Endometrial microvascular endothelial cells (primary cell): Measurements from ENCODE around the gene SMG1. TPM values are rescaled to one million over a fixed set of nuclear protein-coding genes. Genes with fewer than 3 reads are reported as not detected.
"Not testable (repeated sequence)": the region's sequence is repeated elsewhere in the genome, so short reads cannot be mapped to it uniquely, and the experiment has no call there.

Source experiments
- in situ Hi-C: cut with HindIII; loops from 2 replicates; pipeline ENCODE4 v1.10.0; 2017; ENCODE audit warnings: low sequenced_read_pairs, low pct_unique_long_range_greater_than_20kb; ENCODE audit errors: inconsistent ontology term
- total RNA-seq: library from RNA; depleted of rRNA; stranded (reverse); fragments of >200 nt; gene quantifications from one replicate; pipeline ENCODE4 v1.2.3, GENCODE V29; 2015; ENCODE audit errors: inconsistent ontology term

The SMG1 gene
- total RNA-seq = 30.9 TPM

DNA sequence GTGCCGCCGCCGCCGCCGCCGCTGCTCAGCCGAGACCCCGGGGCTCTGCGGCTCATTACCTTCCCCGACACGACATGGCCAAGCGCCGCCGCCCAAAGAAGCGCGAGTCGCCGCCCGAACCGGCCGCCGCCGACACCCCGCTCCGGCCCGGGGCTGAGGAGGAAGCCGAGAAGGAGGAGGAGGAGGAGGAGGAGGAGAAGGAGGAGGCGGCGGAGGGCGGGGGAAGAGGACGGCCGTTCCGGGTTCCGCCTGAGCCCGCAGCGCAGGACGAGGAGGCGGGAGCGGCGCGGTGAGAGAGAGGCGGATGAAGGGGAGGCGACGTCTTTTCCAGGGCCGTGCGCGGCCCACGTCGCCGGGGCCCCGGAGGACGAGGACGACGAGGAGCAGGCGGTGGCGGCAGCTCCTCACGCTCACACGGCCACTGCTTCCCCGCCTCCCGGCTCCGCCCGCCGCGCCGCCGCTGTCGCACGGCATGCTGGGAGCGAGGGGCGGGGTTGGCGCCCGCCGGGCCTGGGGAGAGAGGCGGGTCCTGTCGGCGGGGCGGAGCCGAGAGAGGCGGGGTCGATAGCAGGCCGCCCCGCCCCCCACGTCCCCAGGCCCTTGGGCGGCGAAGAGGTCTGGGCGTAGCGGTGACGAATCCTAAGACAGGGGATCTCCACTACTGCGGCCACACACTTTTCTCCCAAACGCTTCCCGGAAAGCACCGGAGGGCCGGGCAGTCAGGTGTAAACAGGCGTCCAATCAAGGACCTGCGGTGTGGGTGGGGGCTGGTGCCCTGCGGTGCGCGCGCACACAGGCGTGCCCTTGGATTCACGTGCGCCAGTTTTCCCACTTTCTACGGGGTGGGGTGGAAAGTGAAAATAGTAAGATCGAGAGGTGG lies at the start of gene SMG1:
Gene SMG1 (minus strand): TSS at position 423 of the 880 bp plus-strand sequence. CDS start 367 bp downstream, at position 56.
- in situ Hi-C loops = not testable (repeated sequence)

DNA sequence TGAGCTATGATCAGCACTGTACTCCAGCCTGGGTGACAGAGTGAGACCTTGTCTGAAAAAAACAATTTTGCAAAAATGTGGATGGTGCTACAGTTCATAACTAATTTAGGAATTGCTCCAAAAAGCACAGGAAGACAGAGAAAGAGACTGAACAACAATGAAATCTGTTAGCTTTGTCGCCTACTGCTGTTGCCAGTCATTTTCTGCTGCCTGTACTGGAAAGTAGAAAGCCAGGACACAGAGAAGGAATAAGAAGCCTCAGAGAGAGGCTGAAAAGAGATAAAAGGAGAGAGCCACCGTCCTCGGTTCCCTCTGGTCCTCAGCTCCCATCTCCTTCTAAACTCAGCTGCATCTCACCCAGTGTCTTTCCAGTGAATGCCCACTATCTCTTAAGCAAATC lies 48.9 kb upstream of the SMG1 start:
- in situ Hi-C loops = no loop called here

DNA sequence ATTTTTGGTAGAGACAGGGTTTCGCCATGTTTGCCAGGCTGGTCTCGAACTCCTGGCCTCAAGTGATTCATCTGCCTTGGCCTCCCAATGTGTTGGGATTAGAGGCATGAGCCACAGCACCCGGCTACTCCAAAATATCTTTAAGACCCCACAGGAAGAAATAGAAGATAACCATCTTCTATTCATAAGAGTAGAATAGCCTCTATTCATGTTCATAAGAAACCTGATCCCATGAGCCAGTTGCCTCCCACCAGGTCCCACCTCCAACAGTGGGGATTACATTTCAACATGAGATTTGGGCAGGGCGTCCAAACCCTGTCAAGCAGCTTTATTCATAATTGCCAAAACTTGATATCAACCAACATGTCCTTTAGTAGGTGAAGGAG lies 43.6 kb upstream of the SMG1 start:
- in situ Hi-C loops = no loop called here

DNA sequence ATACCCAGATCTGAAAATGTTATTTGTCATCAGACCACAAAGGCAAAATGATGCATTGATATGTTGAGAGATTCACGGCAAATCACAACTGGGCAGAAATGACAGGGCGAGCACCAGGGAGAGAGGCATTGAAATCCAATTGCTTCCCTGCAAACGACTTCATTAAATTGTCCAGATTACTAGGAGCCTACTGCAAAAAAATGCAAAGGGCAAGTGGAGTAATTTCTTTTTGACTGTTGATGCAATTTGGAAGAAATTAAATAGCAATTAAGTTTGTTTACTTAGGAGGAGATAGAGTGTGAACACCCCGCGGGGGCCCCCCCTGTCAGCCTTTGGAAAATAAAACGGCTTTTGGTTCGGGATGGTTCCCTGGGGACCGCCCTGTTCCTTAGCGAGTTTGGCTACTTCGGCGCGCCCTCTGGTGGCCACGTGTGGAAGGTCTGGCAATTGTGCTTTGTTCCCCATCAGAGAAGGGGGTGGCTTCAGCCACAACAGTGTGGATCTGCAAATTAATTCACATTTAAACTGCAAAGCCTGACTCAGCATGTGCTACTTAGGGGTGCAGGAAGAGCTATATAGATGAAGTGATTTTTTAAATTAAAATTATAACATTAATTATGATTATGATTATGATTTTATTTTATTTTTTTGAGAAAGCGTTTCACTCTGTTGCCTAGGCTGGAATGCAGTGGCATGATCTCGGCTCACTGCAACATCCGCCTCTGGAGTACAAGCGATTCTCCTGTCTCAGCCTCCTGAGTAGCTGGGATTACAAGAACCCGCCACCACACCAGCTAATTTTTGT lies 43.0 kb upstream of the SMG1 start:
- in situ Hi-C loops = no loop called here

DNA sequence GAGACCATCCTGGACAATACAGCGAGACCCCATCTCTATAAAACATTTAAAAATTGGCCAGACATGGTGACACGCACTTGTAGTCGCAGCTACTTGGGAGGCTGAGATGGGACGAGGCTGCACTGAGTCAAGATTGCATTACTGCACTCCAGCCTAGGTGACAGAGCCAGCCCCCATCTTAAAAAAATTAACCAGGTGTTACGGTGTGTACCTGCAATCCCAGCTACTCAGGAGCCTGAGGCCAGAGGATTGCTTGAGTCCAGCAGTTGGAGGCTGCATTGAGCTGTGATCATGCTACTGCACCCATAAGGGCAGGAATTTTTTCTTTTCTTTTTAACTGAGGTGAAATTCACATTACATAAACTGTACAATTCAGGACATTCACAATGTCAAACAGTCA lies 40.6 kb upstream of the SMG1 start:
- in situ Hi-C loops = no loop called here

DNA sequence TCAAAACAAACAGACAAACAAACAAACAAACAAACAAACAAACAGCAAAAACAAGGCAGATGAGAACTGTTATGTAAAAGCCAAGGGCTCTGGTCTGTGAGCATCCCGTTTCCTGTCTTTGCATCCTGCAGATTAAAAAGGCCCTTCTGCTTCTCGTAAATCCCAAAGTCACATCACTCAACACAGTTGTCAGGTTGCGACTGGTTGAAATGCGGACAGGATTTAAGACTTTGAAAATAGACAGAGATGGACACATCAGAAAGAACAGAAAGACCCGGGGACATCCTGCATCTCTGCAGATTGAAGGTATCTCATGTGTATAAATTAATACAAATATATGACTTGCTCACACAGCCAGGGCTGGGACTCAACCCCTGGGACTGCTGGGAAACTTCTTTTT lies 39.3 kb upstream of the SMG1 start:
- in situ Hi-C loops = no loop called here

DNA sequence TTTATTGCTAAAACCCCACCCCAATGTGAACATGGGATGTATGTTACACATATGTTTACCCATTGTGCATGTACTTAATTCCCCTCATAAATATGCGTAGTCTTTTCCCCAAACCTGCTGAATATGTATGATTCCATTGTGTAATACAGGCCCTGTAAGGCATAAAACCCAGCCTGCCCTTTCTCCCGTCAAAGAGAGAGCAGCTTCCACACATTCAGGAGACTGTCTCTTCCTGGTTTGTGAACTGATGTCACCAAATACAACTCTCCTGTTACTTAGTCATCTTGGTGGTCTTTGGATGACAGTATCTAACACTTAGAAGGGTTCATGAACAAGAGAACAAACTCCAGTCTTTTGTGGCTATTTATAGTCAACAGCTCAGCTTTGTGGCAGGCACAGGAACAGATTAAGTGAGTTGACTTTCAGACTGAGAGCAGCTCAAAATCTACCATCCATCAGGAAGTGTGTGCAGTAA lies 32.9 kb upstream of the SMG1 start:
- in situ Hi-C loops = no loop called here

DNA sequence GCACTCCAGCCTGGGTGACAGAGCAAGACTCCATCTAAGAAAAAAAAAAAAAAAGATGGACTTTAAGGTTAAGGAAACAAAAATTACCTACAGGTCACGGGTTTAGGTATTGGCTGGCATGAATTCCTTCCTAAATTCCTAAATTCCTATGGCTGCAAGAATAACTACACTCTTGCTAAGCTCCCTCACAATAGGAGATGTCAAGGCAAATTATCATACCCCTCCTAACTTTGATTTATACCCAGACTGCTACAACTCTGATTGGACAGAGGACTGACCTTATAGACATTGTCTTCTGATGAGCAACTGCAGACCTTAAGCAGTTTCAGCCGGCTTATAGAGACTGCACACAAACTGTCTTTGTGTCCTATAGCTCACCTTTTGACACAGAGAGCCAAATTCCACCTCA lies 32.4 kb upstream of the SMG1 start:
- in situ Hi-C loops = no loop called here

DNA sequence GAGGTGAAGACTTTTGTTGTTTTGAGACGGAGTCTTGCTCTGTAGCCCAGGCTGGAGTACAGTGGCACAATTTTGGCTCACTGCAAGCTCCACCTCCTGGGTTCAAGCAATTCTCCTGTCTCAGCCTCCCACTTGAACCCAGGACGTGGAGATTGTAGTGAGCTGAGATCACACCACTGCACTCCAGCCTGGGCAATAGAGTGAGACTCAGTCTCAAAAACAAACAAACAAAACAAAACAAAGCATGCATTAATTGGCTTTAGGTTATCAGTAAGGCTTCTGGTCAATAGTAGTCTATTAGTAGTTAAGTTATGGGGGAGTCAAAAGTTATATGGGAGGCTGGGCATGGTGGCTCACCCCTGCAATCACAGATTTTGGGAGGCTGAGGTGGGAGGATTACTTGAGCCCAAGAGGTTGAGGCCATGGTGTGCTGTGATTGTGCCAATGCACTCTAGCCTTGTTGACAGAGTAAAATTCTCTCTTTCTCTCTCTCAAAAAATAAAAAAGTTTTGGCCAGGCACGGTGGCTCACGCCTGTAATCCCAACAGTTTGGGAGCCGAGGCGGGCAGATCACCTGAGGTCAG lies 30.5 kb upstream of the SMG1 start:
- in situ Hi-C loops = not testable (repeated sequence)

DNA sequence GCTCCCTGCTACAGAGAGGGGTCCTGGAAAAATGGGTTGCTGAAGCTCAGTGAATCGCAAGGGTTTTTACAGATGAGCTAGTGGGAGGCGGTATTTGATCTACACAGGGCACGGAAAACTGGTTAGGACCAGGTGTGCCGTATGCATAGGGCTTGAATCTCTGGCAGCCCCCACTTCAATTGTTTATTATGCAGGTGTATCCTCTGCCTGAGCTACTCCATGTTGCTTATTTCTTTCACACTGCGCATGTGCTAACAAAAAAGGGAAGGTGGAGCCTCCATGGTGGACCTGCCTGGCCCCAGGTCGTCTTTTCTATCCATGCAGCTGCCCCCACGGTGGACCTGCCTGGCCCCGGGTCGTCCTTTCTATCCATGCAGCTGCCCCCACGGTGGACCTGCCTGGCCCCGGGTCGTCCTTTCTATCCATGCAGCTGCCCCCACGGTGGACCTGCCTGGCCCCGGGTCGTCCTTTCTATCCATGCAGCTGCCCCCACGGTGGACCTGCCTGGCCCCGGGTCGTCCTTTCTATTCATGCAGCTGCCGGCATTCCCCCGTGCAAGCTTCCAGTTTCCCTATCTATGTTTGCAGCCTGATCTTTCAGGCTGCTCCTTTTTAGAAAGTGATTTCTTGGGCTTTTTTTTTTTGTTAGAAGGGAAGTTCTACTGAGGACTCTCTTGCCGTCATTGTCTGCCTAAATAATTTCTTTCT lies 29.8 kb upstream of the SMG1 start:
- in situ Hi-C loops = not testable (repeated sequence)

DNA sequence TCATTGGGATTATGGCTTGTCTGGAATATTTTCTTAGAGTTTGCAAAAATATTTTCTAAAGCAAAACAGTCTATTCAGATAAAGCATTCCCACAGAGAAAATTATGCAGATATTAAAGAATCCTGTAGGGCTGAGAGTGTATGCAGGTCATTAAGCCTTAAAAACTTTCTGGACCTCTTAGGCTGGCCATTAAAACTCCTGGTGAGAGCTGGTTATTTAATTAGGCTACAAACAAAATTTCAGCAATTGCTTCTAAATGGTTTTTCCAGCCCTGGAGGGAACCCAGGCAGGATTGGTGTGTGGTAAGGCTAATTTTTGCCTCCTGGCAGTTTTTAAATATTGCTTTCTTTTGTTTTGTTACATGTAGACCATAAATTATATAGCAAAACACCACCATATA lies 27.3 kb upstream of the SMG1 start:
- in situ Hi-C loops = no loop called here

DNA sequence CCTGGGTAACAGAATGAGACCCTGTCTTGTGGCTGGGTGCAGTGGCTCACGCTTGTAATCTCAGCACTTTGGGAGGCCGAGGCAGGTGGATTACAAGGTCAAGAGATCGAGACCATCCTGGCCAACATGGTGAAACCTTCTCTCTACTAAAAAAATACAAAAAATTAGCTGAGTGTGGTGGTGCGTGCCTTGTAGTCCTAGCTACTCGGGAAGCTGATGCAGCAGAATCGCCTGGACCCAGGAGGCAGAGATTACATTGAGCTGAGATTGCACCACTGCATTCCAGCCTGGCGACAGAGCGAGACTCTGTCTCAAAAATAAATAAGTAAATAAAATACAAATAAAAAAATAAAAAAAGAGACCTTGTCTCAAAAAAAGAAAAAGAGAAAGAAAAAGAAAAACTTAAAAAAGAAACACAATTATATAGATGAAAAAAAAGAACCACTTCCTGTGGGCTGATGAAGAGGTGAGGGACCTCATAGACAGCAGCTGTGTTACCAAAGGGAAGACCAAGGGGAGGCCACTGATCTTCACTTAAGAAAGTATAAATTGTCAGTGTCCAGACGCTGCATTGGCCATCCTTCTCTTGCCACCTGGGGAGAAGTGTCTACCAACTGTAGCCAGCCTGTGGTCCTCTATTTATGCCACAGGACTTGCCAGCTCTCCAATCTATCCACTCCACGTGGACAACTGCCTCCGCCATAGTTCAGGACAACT lies 24.4 kb upstream of the SMG1 start:
- in situ Hi-C loops = no loop called here

DNA sequence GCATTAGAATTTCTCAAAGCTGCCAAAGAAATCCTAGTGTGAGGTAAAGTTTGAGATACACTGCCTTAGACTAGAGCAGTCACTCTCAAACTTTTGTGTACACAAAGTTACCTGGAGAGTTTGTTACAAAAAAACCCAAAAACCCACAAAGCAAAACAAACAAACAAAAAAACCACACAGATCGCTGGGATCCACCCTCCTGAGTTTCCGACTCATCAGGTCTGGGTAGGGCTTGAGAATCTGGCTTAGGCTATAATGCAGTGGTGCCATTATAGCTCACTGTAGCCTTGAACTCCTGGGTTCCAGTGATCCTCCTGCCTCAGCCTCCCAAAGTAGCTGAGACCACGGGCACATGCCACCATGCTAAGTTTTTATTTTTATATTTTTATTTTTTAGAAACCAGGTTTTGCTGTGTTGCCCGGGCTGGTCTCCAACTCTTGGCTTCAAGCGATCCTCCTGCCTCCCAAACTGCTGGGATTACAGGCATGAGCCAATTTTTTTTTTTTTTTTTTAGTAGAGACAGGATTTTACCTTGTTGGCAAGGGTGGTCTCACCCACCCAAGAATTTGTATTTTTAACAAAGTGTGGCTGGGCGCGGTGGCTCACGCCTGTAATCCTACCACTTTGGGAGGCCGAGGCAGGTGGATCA lies 22.3 kb upstream of the SMG1 start:
- in situ Hi-C loops = no loop called here

DNA sequence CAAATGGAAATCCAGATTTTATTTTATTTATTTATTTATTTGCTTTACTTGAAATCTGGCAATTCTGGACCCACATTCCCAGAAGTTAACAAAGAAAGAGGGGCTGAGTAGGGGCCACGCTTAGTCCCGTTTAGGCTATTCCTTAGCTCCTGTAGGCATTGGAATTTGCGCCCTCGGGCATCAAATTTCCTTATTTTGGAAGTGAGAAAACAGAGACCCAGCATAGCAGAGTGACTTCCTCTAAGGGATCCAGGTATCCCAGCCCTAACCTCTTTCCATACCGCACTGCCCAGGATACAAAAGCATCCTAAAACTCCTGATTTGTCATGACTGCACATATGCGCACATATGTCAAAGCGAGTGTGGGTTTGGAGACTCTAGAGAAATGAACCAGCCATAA lies 19.0 kb upstream of the SMG1 start:
- in situ Hi-C loops = no loop called here

DNA sequence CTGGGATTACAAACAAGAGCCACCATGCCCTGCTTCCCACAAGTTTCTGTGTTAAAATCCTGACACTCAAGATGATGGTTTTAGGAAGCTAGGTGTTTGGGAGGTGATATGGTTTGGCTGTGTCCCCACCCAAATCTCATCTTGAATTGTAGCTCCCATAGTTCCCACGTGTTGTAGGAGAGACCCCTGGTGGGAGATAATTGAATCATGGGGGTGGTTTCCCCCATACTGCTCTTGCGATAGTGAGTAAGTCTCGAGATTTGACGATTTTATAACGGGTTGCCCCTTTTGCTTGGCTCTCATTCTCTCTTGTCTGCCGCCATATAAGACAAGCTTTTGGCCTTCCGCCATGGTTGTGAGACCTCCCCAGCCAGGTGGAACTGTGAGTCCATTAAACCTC lies 17.2 kb upstream of the SMG1 start:
- in situ Hi-C loops = no loop called here

DNA sequence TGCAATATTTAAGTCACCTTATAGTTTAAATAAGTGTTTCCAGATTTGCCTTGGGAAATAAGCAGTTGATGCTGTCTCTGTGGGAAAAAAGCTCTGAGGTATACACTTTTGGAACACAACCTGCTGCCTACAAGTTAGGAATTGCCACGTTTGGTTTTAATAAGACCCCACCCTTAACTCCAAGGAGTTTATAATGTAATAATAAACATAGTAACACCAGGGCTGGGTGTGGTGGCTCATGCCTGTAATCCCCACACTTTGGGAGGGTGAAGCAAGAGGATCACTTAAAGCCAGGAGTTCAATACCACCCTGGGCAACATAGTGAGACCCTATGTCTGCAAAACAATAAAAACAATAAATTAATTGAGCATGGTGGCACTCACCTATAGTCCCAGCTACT lies 15.9 kb upstream of the SMG1 start:
- in situ Hi-C loops = no loop called here

DNA sequence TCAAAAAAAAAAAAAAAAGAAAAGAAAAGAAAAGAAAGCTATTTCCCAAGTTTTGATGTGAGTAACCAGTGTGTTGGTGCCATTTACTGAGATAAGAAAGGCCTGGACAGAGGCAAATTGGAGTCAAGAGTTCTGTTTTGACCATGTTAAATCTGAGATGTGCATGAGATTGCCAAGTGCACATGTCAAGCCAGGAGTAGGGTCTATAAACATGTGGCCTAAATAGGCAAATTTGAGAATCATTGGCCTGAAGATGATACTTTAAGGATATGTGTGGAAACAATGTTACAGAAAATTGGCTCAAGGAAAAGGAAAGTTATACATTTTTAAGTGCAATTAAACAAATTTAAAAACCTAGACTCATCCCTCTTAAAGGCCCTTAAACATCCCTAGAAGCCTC lies 15.3 kb upstream of the SMG1 start:
- in situ Hi-C loops = no loop called here

DNA sequence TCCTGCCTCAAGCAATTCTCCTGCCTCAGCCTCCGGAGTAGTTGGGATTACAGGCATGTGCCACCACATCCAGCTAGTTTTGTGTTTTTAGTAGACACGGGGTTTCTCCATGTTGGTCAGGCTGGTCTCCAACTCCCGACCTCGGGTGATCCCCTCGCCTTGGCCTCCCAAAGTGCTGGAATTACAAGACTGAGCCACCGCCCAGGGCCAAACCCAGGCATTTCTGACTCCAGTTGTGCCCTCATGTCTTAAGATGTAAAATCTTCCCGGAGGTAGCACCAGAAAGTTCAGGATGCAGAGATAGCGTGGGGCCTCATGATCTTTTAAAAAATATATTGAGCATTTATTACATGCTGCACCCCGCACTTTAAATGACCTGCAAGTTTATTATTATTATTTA lies 12.8 kb upstream of the SMG1 start:
- in situ Hi-C loops = no loop called here
